Suprapubic skin (tissue), 3 donors: ENCODE results near the gene ZNF668.

Source experiments
- CTCF ChIP-seq, 2 donors: fragments of 200-600 bp in 1 of 2; fragments of 450-650 bp in 1 of 2; sonication (generic) in 1 of 2; IDR thresholded peaks; one replicate each; pipeline ENCODE4 v1.5.1; 2016 to 2019; ENCODE audit warnings: antibody characterized with exemption in 2 of 2, mild to moderate bottlenecking in 1 of 2, moderate library complexity in 1 of 2
- POLR2A ChIP-seq, 2 donors: fragments of 450-650 bp; IDR thresholded peaks; one replicate each; pipeline ENCODE4 v1.6.1; 2017; ENCODE audit warnings: antibody characterized with exemption in 2 of 2, mild to moderate bottlenecking in 2 of 2, moderate library complexity in 2 of 2

- TF ChIP-seq CTCF (IDR thresholded peaks at IDR 0.05) (no peak), POLR2A (IDR thresholded peaks at IDR 0.05) (no peak)
Observed at GRCh38 chr16:31073970-31074813, at the start of gene ZNF668, which contains the start of gene ZNF646.
